ENCODE data around the gene TNS1. TPM values are rescaled to one million over a fixed set of nuclear protein-coding genes. Genes with fewer than 3 reads are reported as not detected.

The TNS1 gene
- total RNA-seq, 2 donors from 2014 or later = 0.29 to 2.1 TPM

- no peaks in the 10 kb centered on the region for H3K9me3 Mint-ChIP-seq
- H3K36me3 Mint-ChIP-seq = no peaks in the 10 kb centered on the region
- peaks cover 10% of the 10 kb centered on the region in 2 donors for H3K4me1 Mint-ChIP-seq (ENCODE audit: low read depth in 2 of 2)
- ATAC-seq = peak; percentile 48 to 56
- H3K27me3 Mint-ChIP-seq = peaks cover 8 to 18% of the 10 kb centered on the region in 2 donors
- H3K4me3 Mint-ChIP-seq = peak overlapping the region; percentile 30
- H3K27ac Mint-ChIP-seq = no peak overlapping the region
- DNase-seq (ENCODE audit: low spot score) = no peak
These were observed 31.0 kb upstream of the TNS1 start for GRCh38 chr2:218033590-218034496.

- Mint-ChIP-seq H3K4me3 (no peak overlapping the region), H3K36me3 (no peaks in the 10 kb centered on the region), H3K9me3 (no peaks in the 10 kb centered on the region), H3K27me3 (peaks cover 2 to 11% of the 10 kb centered on the region in 2 donors), H3K27ac (no peak overlapping the region), H3K4me1 (ENCODE audit: low read depth in 2 of 2) (peaks cover 6 to 10% of the 10 kb centered on the region in 2 donors)
- ATAC-seq = no peak
- no peak for DNase-seq (ENCODE audit: low spot score)
These were observed 30.4 kb upstream of the TNS1 start for GRCh38 chr2:218033208-218033589.

GRCh38 chr2:218032336-218033171, 29.8 kb upstream of the TNS1 start:
- no peak overlapping the region for H3K27ac Mint-ChIP-seq
- no peaks in the 10 kb centered on the region for H3K9me3 Mint-ChIP-seq
- peaks cover 2 to 5% of the 10 kb centered on the region in 2 donors for H3K27me3 Mint-ChIP-seq
- ATAC-seq (no peak), DNase-seq (ENCODE audit: low spot score) (no peak)
- H3K4me3 Mint-ChIP-seq = no peak overlapping the region
- H3K4me1 Mint-ChIP-seq (ENCODE audit: low read depth in 2 of 2) = peaks cover 6 to 10% of the 10 kb centered on the region in 2 donors
- no peaks in the 10 kb centered on the region for H3K36me3 Mint-ChIP-seq

- no peak overlapping the region for H3K27ac Mint-ChIP-seq
These were observed 29.0 kb upstream of the TNS1 start for GRCh38 chr2:218031771-218032257.

GRCh38 chr2:218031261-218031660, 28.5 kb upstream of the TNS1 start:
- ATAC-seq = no peak

More at GRCh38 chr2:218031771-218032257, 29.0 kb upstream of the TNS1 start:
- H3K4me3 Mint-ChIP-seq = no peak overlapping the region
- H3K36me3 Mint-ChIP-seq = no peaks in the 10 kb centered on the region
- peaks cover 2 to 4% of the 10 kb centered on the region in 2 donors for H3K27me3 Mint-ChIP-seq
- ATAC-seq (no peak), DNase-seq (ENCODE audit: low spot score) (no peak)
- peaks cover 6 to 10% of the 10 kb centered on the region in 2 donors for H3K4me1 Mint-ChIP-seq (ENCODE audit: low read depth in 2 of 2)
- H3K9me3 Mint-ChIP-seq = no peaks in the 10 kb centered on the region

GRCh38 chr2:218030409-218031195, 27.8 kb upstream of the TNS1 start:
- H3K4me1 Mint-ChIP-seq (ENCODE audit: low read depth in 2 of 2) = peaks cover 0 to 2% of the 10 kb centered on the region in 2 donors
- H3K9me3 Mint-ChIP-seq = no peaks in the 10 kb centered on the region
- ATAC-seq (no peak), DNase-seq (ENCODE audit: low spot score) (no peak)
- H3K27me3 Mint-ChIP-seq = no peaks in the 10 kb centered on the region
- H3K4me3 Mint-ChIP-seq = no peak overlapping the region
- no peaks in the 10 kb centered on the region for H3K36me3 Mint-ChIP-seq
- no peak overlapping the region for H3K27ac Mint-ChIP-seq

More at GRCh38 chr2:218031261-218031660, 28.5 kb upstream of the TNS1 start:
- Mint-ChIP-seq H3K4me1 (ENCODE audit: low read depth in 2 of 2) (peaks cover under 1 to 4% of the 10 kb centered on the region in 2 donors), H3K4me3 (no peak overlapping the region), H3K27me3 (no peaks in the 10 kb centered on the region), H3K36me3 (no peaks in the 10 kb centered on the region), H3K27ac (no peak overlapping the region), H3K9me3 (no peaks in the 10 kb centered on the region)
- DNase-seq (ENCODE audit: low spot score) = no peak

GRCh38 chr2:218029366-218030360, 26.9 kb upstream of the TNS1 start:
- DNase-seq (ENCODE audit: low spot score) (no peak), ATAC-seq (no peak)
- no peaks in the 10 kb centered on the region for H3K36me3 Mint-ChIP-seq
- H3K27ac Mint-ChIP-seq = no peak overlapping the region
- peaks cover 0 to 2% of the 10 kb centered on the region in 2 donors for H3K4me1 Mint-ChIP-seq (ENCODE audit: low read depth in 2 of 2)
- H3K9me3 Mint-ChIP-seq = no peaks in the 10 kb centered on the region
- no peaks in the 10 kb centered on the region for H3K27me3 Mint-ChIP-seq
- no peak overlapping the region for H3K4me3 Mint-ChIP-seq

- Mint-ChIP-seq H3K9me3 (no peaks in the 10 kb centered on the region), H3K27me3 (no peaks in the 10 kb centered on the region), H3K36me3 (no peaks in the 10 kb centered on the region), H3K27ac (no peak overlapping the region), H3K4me3 (no peak overlapping the region), H3K4me1 (ENCODE audit: low read depth in 2 of 2) (no peaks in the 10 kb centered on the region)
- no peak for DNase-seq (ENCODE audit: low spot score)
- no peak for ATAC-seq
These were observed 26.0 kb upstream of the TNS1 start for GRCh38 chr2:218028562-218029348.

- no peak overlapping the region for H3K4me3 Mint-ChIP-seq
- H3K9me3 Mint-ChIP-seq = no peaks in the 10 kb centered on the region
- no peaks in the 10 kb centered on the region for H3K36me3 Mint-ChIP-seq
- ATAC-seq = peak in 1 of 2 donors; percentile 8
- no peak for DNase-seq (ENCODE audit: low spot score)
- H3K27me3 Mint-ChIP-seq = no peaks in the 10 kb centered on the region
- H3K4me1 Mint-ChIP-seq (ENCODE audit: low read depth in 2 of 2) = no peaks in the 10 kb centered on the region
- no peak overlapping the region for H3K27ac Mint-ChIP-seq
These were observed 25.3 kb upstream of the TNS1 start for GRCh38 chr2:218028189-218028495.

- DNase-seq (ENCODE audit: low spot score) (no peak), ATAC-seq (no peak)
- H3K27ac Mint-ChIP-seq = no peak overlapping the region
- H3K27me3 Mint-ChIP-seq = no peaks in the 10 kb centered on the region
- no peaks in the 10 kb centered on the region for H3K9me3 Mint-ChIP-seq
- no peaks in the 10 kb centered on the region for H3K4me1 Mint-ChIP-seq (ENCODE audit: low read depth in 2 of 2)
- H3K4me3 Mint-ChIP-seq = no peak overlapping the region
- H3K36me3 Mint-ChIP-seq = no peaks in the 10 kb centered on the region
These were observed 24.8 kb upstream of the TNS1 start for GRCh38 chr2:218027426-218028188.

- Mint-ChIP-seq H3K36me3 (no peaks in the 10 kb centered on the region), H3K27ac (no peak overlapping the region), H3K4me1 (ENCODE audit: low read depth in 2 of 2) (no peaks in the 10 kb centered on the region), H3K4me3 (no peak overlapping the region), H3K27me3 (no peaks in the 10 kb centered on the region), H3K9me3 (no peaks in the 10 kb centered on the region)
- DNase-seq (ENCODE audit: low spot score) (no peak), ATAC-seq (no peak)
These were observed 24.1 kb upstream of the TNS1 start for GRCh38 chr2:218026676-218027425.
